Stimulated activated CD4-positive, alpha-beta T cell treated with anti-CD3 and anti-CD28 coated beads, Interleukin-15, amount 100 ng/mL, for 1 hour (primary cell): ENCODE data around the gene PM20D1.
"Not testable (repeated sequence)": the region's sequence is repeated elsewhere in the genome, so short reads cannot be mapped to it uniquely, and the experiment has no call there.

Experiments used
- DNase-seq, 2 donors: peaks; one replicate each; pipeline ENCODE4 v3.0.0-alpha.2; 2020; ENCODE audit warnings: low read depth in 1 of 2, low spot score in 1 of 2

PM20D1 gene

GRCh38 chr1:205842229-205842628 lies 7.7 kb downstream of the PM20D1 start:
- DNase-seq: no peak

GRCh38 chr1:205840146-205840923 lies 9.6 kb downstream of the PM20D1 start:
- no peak for DNase-seq

GRCh38 chr1:205837382-205837970 lies 12.5 kb downstream of the PM20D1 start:
- no peak for DNase-seq

DNA sequence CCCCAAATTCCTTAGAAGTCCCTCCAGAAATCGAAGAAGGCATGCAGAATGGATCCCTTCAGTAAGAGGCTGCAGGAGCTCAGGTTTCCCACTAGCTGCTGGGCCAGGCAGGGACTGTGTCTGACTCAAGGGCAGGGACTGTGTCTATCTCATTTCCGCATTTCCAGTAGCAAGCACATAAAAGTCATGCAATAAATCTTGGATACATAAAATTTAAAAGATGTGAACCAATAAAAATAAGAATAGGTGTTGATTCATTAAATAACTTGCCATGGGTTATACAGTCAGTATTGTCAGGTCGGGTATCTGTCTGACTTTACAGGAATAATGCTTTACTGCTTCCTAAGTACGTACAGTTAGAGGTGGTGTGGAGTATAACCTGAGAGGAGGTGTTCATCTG lies 15.2 kb downstream of the PM20D1 start:
- DNase-seq: no peak

DNA sequence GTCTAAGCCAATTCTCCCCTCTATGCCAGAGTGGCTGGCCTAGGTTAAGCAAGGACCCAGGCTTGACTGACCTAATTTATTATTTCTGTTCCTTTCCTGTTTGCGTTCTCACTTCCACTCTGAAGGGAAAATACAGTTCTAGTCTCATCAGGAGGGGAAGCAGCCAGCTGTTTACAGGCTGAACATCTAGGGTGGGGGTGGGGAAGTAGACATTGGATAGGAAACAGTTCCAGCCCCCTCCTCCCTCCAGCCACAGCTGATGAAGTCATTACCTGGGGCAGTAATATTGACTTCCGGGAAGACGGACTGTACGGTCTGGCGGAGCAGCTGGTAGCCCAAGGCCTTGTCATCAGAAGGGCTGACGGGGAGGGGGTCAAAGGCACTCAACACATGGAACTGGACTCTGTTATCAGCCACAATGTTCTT lies 17.6 kb downstream of the PM20D1 start:
- DNase-seq: no peak

DNA sequence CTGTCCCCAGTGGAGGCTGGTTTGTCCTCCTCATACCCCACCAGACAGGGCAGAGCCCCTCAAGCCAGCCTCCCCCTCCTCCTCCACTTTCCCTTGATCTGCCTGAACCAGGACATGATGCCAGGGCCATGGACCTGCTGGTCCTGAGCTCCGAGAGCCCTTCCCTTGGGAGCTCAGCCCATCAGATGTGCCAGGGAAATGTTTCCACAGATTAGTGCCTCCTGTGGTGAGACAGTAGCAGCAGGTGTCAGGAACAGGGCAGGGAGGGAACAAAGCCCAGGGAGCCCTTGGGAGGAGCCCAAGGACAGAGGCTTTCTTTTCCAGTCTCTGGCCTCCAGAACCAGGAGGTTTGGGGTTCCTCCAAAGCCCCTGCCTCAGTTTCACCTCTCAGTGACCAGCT lies 22.3 kb downstream of the PM20D1 start:
- no peak for DNase-seq

- no peak for DNase-seq
Measured at GRCh38 chr1:205826995-205827394, 22.9 kb downstream of the PM20D1 start.

GRCh38 chr1:205826016-205826806 lies 23.7 kb downstream of the PM20D1 start:
- no peak for DNase-seq

GRCh38 chr1:205824180-205824579 lies 25.8 kb downstream of the PM20D1 start:
- no peak for DNase-seq

DNA sequence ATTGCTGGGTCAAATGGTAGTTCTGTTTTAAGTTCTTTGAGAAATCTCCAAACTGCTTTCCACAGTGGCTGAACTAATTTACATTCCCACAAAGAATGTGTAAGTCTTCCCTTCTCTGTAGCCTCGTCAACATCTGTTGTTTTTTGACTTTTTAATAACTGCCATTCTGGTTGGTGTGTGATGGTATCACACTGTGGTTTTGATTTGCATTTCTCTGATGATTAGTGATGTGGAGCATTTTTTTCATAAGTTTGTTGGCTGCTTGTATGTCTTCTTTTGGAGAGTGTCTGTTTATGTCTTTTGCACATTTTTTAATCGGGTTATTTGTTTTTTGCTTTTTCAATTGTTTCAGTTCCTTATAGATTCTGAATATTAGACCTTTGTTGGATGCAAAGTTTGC lies 26.7 kb downstream of the PM20D1 start:
- DNase-seq: not testable (repeated sequence)

GRCh38 chr1:205822397-205822796 lies 27.5 kb downstream of the PM20D1 start:
- no peak for DNase-seq

- no peak for DNase-seq
Measured at GRCh38 chr1:205817988-205818387, 31.9 kb downstream of the PM20D1 start.

GRCh38 chr1:205817364-205817763 lies 32.6 kb downstream of the PM20D1 start:
- DNase-seq: no peak

DNA sequence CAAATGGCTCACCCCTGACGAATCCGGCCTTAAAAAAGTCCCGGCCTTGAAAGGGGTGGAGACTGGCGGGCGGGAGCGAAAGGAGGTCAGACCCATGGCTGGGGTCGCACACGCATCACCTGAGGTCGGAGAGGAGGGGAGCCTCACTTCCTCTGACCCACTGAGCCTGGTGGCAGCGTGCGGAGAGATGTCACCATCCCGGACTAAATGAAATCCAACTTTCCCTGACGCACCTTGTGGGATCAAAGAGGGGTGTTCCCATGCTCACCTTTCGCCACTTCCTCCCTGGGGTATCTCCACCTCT lies 36.2 kb downstream of the PM20D1 start:
- DNase-seq: peak in 1 of 2 donors; percentile 11

- DNase-seq: peak; percentile 83 to 86
Measured at GRCh38 chr1:205812878-205813754, 36.8 kb downstream of the PM20D1 start, which contains the start of gene SLC41A1. Gene SLC41A1, minus strand, starts transcription at chr1:205813198. Its CDS starts 2,757 bp downstream, at chr1:205810441.

- no peak for DNase-seq
Measured at GRCh38 chr1:205812271-205812877, 37.6 kb downstream of the PM20D1 start.

GRCh38 chr1:205811660-205812059 lies 38.3 kb downstream of the PM20D1 start:
- no peak for DNase-seq

- no peak for DNase-seq
Measured at GRCh38 chr1:205810448-205811157, 39.3 kb downstream of the PM20D1 start.

DNA sequence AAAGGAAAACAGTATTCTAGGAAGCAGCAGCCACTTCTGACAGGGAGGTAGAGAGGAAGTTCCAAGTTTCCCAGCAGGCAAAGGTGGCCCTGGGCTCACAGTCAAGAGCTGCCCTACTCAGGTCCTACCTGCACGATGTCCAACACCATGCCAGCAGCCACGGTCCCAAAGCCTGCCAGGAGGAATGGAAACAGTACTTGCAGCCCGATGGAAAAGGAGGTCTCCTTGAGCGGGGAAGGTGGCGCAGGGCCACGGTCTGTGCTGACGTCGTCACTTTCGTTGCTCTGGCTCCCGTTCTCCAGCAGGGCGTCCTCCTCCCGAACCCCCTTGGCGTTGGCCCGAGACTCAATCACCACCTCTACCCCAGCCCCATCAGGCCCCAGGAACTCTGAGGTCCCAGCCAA lies 40.0 kb downstream of the PM20D1 start:
- no peak for DNase-seq

DNA sequence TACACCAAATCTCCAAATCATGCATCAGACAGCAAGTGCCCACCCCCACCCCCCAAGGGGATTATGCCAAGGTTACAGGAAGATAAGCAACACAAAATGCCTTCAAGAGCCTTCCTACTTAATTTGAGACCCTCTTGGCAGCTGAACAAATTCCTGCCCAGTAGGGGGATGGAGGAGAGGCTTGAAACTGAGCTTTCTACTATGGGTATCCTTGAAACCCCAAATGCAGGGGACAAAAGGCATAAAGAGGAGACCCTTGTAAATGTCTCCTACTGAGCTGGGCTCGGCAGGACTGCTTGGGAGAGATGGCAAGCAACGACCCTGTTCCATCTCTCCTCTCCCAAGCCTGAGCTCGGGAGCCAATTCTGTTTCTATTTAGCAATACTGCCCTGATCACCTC lies 40.5 kb downstream of the PM20D1 start:
- DNase-seq: no peak
